Measurements from ENCODE around the gene GALNT16. TPM values are rescaled to one million over a fixed set of nuclear protein-coding genes. Genes with fewer than 3 reads are reported as not detected.

Gene GALNT16
- total and polyA plus RNA-seq, 2 of the 8 experiments (the other 6 are each of a cell fraction or from before 2014, with no cell fraction given), result 5.4 to 6.3 TPM

DNA sequence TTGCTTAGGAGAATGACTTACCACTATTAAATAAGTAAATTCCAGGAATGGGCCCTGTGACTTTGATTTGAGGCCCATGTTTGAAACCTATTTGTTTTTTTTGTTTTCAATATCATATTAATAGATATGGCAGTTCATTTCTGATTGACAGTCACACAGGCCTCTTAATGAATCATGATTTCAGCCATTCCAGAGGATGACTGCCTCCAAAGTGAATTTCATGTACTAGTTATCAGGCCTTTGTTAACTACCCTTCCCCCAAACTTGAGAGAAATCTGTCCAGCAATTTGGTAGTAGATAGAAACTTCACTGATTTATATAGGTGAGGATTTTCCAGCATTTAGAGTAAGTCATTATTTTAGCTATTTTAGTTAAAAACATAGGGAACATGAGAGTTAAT lies 25.9 kb upstream of the GALNT16 start:
- Histone ChIP-seq H3K4me3 (ENCODE audit: extremely low read depth in 1 of 4, insufficient read depth in 2 of 4, low read depth in 3 of 4, low read length in 4 of 4) (no peak overlapping the region), H3K18ac (ENCODE audit: extremely low read depth, low read length) (no peak overlapping the region), H3K9ac (replicated peaks in 1 of 4; ENCODE audit: extremely low read depth in 1 of 4, low read depth in 3 of 4, low read length in 3 of 4) (no peak overlapping the region), H4K8ac (ENCODE audit: extremely low read depth, insufficient read depth, low read length) (no peak overlapping the region), H4K20me1 (replicated peaks in 1 of 2; ENCODE audit: control insufficient read depth in 1 of 2, insufficient read depth in 2 of 2, low read length in 2 of 2) (peaks cover 0 to 1% of the 10 kb centered on the region in 2 experiments), H3K23me2 (ENCODE audit: low read depth, low read length) (no peaks in the 10 kb centered on the region), H2BK12ac (ENCODE audit: low read depth, low read length) (no peak overlapping the region), H2AK5ac (ENCODE audit: low read depth, low read length) (no peak overlapping the region), H3K4me2 (ENCODE audit: insufficient read depth in 1 of 2, low read depth in 2 of 2, low read length in 2 of 2) (no peak overlapping the region), H3K56ac (replicated peaks; ENCODE audit: insufficient read length, low read depth, low read length) (no peak overlapping the region), H4K91ac (replicated peaks; ENCODE audit: insufficient read length, low read length) (no peak overlapping the region), H3K79me2 (ENCODE audit: control insufficient read depth in 1 of 2, insufficient read depth in 2 of 2, low read length in 2 of 2) (no peaks in the 10 kb centered on the region), H2BK15ac (ENCODE audit: low read length) (no peak overlapping the region), H3K14ac (ENCODE audit: insufficient read length) (no peak overlapping the region), H3K23ac (ENCODE audit: insufficient read length) (no peak overlapping the region), H3K79me1 (ENCODE audit: low read depth, low read length) (no peaks in the 10 kb centered on the region), H2AFZ (ENCODE audit: low read length) (no peak overlapping the region), H2BK120ac (replicated peaks; ENCODE audit: low read depth, low read length) (no peak overlapping the region), H4K5ac (ENCODE audit: insufficient read length, low read depth, low read length) (no peak overlapping the region), H3K36me3 (ENCODE audit: control insufficient read depth in 2 of 4, insufficient read depth in 4 of 4, low read length in 3 of 4) (peaks cover 4 to 55% (median 19%) of the 10 kb centered on the region in 4 experiments; a peak in 6 of 8 replicates), H2BK20ac (ENCODE audit: low read length) (no peak overlapping the region), H3K9me3 (ENCODE audit: insufficient read depth in 2 of 2, low read depth in 1 of 2, low read length in 1 of 2) (no peaks in the 10 kb centered on the region), H3K27me3 (replicated peaks in 1 of 4; ENCODE audit: control insufficient read depth in 3 of 4, extremely low read depth in 1 of 4, insufficient read depth in 3 of 4, low read length in 3 of 4) (no peaks in the 10 kb centered on the region), H3K4ac (replicated peaks; ENCODE audit: insufficient read length, low read depth, low read length) (no peak overlapping the region), H2BK5ac (ENCODE audit: low read depth, low read length) (no peak overlapping the region), H3K27ac (ENCODE audit: low read depth, low read length) (no peak overlapping the region), H3K4me1 (replicated peaks in 1 of 4; ENCODE audit: control insufficient read depth in 3 of 4, insufficient read depth in 4 of 4, low read length in 3 of 4) (no peaks in the 10 kb centered on the region)
- DNase-seq (ENCODE audit: low read depth in 1 of 2, low spot score in 2 of 2), result no peak
- TF ChIP-seq CREB1 (IDR thresholded peaks at IDR 0.05), result no peak
- TF ChIP-seq SIX5 (IDR thresholded peaks at IDR 0.05; ENCODE audit: low read depth, low read length), result no peak
- TF ChIP-seq HDAC6 (IDR thresholded peaks at IDR 0.05; ENCODE audit: low read depth, low read length), result no peak
- TF ChIP-seq CHD2 (IDR thresholded peaks at IDR 0.05; ENCODE audit: low read length), result no peak
- no peak for TF ChIP-seq JUN (IDR thresholded peaks at IDR 0.05; ENCODE audit: low read depth, low read length)
- no peak for TF ChIP-seq MAFK (IDR thresholded peaks at IDR 0.05; ENCODE audit: low read depth, low read length)
- POLR2A ChIA-PET (ENCODE audit: partially characterized antibody), result no interaction called here
- no peak for FAIRE-seq
- CTCF ChIA-PET (ENCODE audit: partially characterized antibody), result interaction anchor here (1.2 to 2.5 kb wide), 2 partner anchors 9 to 84 kb away, joined by 4 to 7 read pairs; no protein-coding TSS in a partner anchor

All from H1 (cell line).